ENCODE results near the gene CD300LD. TPM values are rescaled to one million over a fixed set of nuclear protein-coding genes. Genes with fewer than 3 reads are reported as not detected.
"Not testable (repeated sequence)": the region's sequence is repeated elsewhere in the genome, so short reads cannot be mapped to it uniquely, and the experiment has no call there.

The CD300LD gene
- total RNA-seq, 1 donor from 2014 or later = not detected

- DNase-seq (ENCODE audit: low read depth) = peak; percentile 48
- TF ChIP-seq, protein P1, sequence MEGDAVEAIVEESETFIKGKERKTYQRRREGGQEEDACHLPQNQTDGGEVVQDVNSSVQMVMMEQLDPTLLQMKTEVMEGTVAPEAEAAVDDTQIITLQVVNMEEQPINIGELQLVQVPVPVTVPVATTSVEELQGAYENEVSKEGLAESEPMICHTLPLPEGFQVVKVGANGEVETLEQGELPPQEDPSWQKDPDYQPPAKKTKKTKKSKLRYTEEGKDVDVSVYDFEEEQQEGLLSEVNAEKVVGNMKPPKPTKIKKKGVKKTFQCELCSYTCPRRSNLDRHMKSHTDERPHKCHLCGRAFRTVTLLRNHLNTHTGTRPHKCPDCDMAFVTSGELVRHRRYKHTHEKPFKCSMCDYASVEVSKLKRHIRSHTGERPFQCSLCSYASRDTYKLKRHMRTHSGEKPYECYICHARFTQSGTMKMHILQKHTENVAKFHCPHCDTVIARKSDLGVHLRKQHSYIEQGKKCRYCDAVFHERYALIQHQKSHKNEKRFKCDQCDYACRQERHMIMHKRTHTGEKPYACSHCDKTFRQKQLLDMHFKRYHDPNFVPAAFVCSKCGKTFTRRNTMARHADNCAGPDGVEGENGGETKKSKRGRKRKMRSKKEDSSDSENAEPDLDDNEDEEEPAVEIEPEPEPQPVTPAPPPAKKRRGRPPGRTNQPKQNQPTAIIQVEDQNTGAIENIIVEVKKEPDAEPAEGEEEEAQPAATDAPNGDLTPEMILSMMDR (conservative IDR thresholded peaks at IDR 0.05; ENCODE audit: low read depth, low read length) = no peak
- H3K4me3 ChIP-seq (ENCODE audit: low read depth, low read length) = no peak overlapping the region
These were observed 41.2 kb upstream of the CD300LD start for GRCh38 chr17:74633326-74633725.

DNA sequence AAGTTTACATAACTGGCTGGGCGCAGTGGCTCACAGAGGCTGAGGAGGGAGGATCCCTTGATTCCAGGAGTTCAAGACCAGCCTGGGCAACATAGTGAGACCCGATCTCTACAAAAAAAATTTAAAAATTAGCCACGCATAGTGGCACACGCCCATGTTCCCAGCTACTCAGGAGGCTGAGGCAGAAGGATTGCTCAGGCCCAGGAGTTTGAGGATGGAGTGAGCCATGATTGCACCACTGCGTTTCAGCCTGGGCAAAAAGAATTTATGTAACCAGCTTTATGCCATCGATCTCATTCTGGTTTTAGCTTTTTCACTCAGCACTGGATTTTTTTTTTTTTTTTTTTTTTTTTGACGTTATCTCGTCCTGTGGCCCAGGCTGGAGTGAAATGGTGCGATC, 40.5 kb upstream of the CD300LD start:
- TF ChIP-seq, protein P1 (conservative IDR thresholded peaks at IDR 0.05; ENCODE audit: low read depth, low read length) = no peak
- DNase-seq (ENCODE audit: low read depth) = no peak
- no peak overlapping the region for H3K4me3 ChIP-seq (ENCODE audit: low read depth, low read length)

DNA sequence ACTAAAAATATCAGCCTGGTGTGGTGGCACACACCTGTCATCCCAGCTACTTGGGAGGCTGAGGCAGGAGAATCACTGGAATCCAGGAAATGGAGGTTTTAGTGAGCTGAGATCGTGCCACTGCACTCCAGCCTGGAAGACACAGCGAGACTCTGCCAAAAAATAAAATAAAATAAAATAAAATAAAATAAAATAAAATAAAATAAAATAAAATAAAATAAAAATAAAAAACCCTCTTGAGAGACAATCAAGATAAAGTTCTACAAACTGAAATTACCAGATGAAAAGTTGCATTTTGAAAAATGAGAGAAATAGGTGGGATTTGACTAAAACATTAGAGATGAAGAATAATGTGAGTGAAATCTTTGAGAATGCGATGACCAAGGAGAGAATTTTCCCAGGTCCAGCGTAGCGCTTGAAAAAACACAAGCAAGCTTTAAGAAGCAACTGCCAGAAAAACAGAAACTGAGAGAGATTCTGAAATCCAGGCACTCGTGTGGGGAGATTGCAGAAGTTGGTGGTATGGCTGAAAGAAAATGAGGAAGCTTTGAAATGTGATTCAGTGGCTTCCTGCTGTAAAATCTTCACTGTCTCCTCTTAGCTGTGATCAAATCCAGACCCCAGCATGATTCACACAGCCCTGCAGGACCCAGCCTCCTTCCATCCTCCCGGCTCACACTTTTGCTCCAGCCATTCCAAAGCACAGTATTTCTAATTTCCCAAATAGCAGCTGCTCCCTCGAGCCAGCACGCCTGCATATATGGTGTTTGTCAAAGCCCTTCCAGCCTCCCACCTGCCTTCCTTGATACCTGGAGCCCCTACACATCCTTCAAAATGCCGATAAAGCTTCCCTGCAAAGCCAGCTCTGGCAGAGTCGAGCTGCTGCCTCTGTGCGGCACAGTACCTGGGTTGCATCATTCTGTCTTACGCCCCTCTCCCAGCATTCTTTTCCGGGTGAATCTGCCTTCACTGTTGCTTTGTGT, 39.7 kb upstream of the CD300LD start:
- DNase-seq (ENCODE audit: low read depth) = no peak

GRCh38 chr17:74630251-74630650, 38.2 kb upstream of the CD300LD start:
- not testable (repeated sequence) for H3K4me3 ChIP-seq (ENCODE audit: low read depth, low read length); DNase-seq (ENCODE audit: low read depth)

More for the DNA sequence above, 39.7 kb upstream of the CD300LD start:
- TF ChIP-seq, protein P1 (conservative IDR thresholded peaks at IDR 0.05; ENCODE audit: low read depth, low read length) = no peak
- H3K4me3 ChIP-seq (ENCODE audit: low read depth, low read length) = no peak overlapping the region

DNA sequence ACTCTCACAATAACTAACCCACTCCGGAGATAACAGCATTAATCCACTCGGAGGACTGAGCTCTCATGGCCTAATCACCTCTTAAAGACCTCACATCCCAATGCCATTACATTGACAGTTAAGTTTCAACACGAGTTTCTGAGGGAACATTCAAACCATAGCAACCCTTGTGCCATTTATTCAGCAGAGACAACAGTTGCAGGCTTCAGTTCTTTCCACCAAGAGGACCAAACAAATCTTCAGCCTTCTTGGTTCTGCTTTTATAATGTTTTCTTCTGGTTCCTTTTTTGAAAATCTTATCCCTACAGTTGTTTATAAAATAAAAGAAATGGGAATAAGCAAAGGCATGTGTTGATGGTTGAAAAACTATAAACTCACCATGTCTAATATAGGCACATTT, 33.6 kb upstream of the CD300LD start:
- DNase-seq (ENCODE audit: low read depth) = no peak
- H3K4me3 ChIP-seq (ENCODE audit: low read depth, low read length) = no peak overlapping the region
- TF ChIP-seq, protein P1 (conservative IDR thresholded peaks at IDR 0.05; ENCODE audit: low read depth, low read length) = no peak

- TF ChIP-seq, protein P1 (conservative IDR thresholded peaks at IDR 0.05; ENCODE audit: low read depth, low read length) = no peak
- H3K4me3 ChIP-seq (ENCODE audit: low read depth, low read length) = no peak overlapping the region
- DNase-seq (ENCODE audit: low read depth) = no peak
These were observed 32.0 kb upstream of the CD300LD start for GRCh38 chr17:74624131-74624530.

- H3K4me3 ChIP-seq (ENCODE audit: low read depth, low read length) = no peak within 1 kb of the TSS
- DNase-seq (ENCODE audit: low read depth) = no peak
- TF ChIP-seq, protein P1 (conservative IDR thresholded peaks at IDR 0.05; ENCODE audit: low read depth, low read length) = no peak
These were observed 31.6 kb upstream of the CD300LD start, which contains the start of gene CD300E for GRCh38 chr17:74623693-74624093. TSS of gene CD300E (minus strand) at chr17:74623738. CDS start at chr17:74623621, 117 bp downstream.

All from epithelial cell of proximal tubule (primary cell).